Measurements from ENCODE around the gene MCTP2. TPM values are rescaled to one million over a fixed set of nuclear protein-coding genes. Genes with fewer than 3 reads are reported as not detected.

Gene MCTP2
- total RNA-seq, 1 experiment from 2014 or later: 7.4 TPM

DNA sequence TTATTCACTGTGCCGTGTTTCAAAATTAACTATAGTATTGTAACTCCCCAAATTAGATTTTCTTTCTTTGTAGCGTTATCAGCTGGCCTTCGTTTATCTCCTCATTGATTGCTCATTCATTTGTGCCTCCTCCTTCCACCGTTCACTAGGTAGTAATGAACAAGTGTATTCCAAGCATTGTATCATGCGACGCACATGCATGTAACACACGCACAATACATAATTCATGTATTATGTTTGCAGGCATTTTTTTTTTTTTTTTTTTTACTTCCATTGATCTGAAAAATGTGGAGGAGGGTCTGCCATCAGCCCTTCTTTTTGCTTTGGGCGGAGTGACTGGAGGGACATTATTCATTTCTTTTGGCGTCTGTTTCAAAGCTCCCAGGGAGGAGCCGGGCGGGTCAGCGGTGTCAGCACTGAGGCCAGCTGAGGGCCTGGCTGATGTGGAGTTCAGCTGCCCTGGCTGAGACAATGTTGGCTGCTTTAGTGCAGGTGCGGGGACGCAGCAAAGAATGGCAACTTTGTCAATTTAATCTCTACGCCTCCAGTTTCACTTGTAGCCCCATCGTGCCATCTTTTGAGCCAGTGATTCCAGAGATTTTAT is 107.0 kb downstream of the MCTP2 start (continued):
- TF ChIP-seq ZBTB43 (CRISPR knock-in tag; IDR thresholded peaks at IDR 0.05): no peak
- TF ChIP-seq, protein P1, sequence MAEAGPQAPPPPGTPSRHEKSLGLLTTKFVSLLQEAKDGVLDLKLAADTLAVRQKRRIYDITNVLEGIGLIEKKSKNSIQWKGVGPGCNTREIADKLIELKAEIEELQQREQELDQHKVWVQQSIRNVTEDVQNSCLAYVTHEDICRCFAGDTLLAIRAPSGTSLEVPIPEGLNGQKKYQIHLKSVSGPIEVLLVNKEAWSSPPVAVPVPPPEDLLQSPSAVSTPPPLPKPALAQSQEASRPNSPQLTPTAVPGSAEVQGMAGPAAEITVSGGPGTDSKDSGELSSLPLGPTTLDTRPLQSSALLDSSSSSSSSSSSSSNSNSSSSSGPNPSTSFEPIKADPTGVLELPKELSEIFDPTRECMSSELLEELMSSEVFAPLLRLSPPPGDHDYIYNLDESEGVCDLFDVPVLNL (CRISPR knock-in tag; IDR thresholded peaks at IDR 0.05; ENCODE audit: borderline replicate concordance, low read depth): no peak

- ATAC-seq (no peak), DNase-seq (ENCODE audit: low spot score) (no peak)
- POLR2A ChIA-PET: no interaction called here
- Mint-ChIP-seq H3K9me3 (peaks cover 11% of the 10 kb centered on the region), H3K4me3 (no peak overlapping the region), H3K27me3 (ENCODE audit: low read depth) (no peaks in the 10 kb centered on the region), H3K36me3 (peaks cover 14% of the 10 kb centered on the region), H3K27ac (no peak overlapping the region), H3K4me1 (no peaks in the 10 kb centered on the region)
- CTCF ChIA-PET: no interaction called here
- no peak for TF ChIP-seq RELA (CRISPR knock-in tag; IDR thresholded peaks at IDR 0.05; ENCODE audit: borderline replicate concordance)
- TF ChIP-seq, protein P2, sequence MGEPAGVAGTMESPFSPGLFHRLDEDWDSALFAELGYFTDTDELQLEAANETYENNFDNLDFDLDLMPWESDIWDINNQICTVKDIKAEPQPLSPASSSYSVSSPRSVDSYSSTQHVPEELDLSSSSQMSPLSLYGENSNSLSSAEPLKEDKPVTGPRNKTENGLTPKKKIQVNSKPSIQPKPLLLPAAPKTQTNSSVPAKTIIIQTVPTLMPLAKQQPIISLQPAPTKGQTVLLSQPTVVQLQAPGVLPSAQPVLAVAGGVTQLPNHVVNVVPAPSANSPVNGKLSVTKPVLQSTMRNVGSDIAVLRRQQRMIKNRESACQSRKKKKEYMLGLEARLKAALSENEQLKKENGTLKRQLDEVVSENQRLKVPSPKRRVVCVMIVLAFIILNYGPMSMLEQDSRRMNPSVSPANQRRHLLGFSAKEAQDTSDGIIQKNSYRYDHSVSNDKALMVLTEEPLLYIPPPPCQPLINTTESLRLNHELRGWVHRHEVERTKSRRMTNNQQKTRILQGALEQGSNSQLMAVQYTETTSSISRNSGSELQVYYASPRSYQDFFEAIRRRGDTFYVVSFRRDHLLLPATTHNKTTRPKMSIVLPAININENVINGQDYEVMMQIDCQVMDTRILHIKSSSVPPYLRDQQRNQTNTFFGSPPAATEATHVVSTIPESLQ (CRISPR knock-in tag; IDR thresholded peaks at IDR 0.05): no peak
- TF ChIP-seq FOXP1 (CRISPR knock-in tag; IDR thresholded peaks at IDR 0.05; ENCODE audit: borderline replicate concordance): no peak
- TF ChIP-seq, protein P3, sequence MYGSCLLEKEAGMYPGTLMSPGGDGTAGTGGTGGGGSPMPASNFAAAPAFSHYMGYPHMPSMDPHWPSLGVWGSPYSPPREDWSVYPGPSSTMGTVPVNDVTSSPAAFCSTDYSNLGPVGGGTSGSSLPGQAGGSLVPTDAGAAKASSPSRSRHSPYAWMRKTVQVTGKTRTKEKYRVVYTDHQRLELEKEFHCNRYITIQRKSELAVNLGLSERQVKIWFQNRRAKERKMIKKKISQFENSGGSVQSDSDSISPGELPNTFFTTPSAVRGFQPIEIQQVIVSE (CRISPR knock-in tag; IDR thresholded peaks at IDR 0.05; ENCODE audit: borderline replicate concordance): no peak
These were observed 114.9 kb downstream of the MCTP2 start for GRCh38 chr15:94346282-94346681.

GRCh38 chr15:94348084-94348483 is 116.7 kb downstream of the MCTP2 start:
- CTCF ChIA-PET: no interaction called here
- H3K4me1 Mint-ChIP-seq: peaks cover 10% of the 10 kb centered on the region

More at GRCh38 chr15:94348084-94348483, 116.7 kb downstream of the MCTP2 start:
- POLR2A ChIA-PET: no interaction called here
- TF ChIP-seq, protein P4, sequence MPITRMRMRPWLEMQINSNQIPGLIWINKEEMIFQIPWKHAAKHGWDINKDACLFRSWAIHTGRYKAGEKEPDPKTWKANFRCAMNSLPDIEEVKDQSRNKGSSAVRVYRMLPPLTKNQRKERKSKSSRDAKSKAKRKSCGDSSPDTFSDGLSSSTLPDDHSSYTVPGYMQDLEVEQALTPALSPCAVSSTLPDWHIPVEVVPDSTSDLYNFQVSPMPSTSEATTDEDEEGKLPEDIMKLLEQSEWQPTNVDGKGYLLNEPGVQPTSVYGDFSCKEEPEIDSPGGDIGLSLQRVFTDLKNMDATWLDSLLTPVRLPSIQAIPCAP (CRISPR knock-in tag; IDR thresholded peaks at IDR 0.05): no peak
- TF ChIP-seq, protein P5, sequence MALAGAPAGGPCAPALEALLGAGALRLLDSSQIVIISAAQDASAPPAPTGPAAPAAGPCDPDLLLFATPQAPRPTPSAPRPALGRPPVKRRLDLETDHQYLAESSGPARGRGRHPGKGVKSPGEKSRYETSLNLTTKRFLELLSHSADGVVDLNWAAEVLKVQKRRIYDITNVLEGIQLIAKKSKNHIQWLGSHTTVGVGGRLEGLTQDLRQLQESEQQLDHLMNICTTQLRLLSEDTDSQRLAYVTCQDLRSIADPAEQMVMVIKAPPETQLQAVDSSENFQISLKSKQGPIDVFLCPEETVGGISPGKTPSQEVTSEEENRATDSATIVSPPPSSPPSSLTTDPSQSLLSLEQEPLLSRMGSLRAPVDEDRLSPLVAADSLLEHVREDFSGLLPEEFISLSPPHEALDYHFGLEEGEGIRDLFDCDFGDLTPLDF (CRISPR knock-in tag; IDR thresholded peaks at IDR 0.05): no peak
- TF ChIP-seq TEAD4 (CRISPR knock-in tag; IDR thresholded peaks at IDR 0.05) (no peak), GRHL2 (CRISPR knock-in tag; IDR thresholded peaks at IDR 0.05; ENCODE audit: insufficient replicate concordance, severe bottlenecking) (no peak), JAZF1 (CRISPR knock-in tag; IDR thresholded peaks at IDR 0.05) (no peak), ZNF425 (CRISPR knock-in tag; conservative IDR thresholded peaks at IDR 0.05) (no peak)
- Mint-ChIP-seq H3K27ac (no peak overlapping the region), H3K36me3 (peaks cover 14% of the 10 kb centered on the region), H3K27me3 (ENCODE audit: low read depth) (no peaks in the 10 kb centered on the region), H3K4me3 (no peak overlapping the region), H3K9me3 (peaks cover 11% of the 10 kb centered on the region)
- DNase-seq (ENCODE audit: low spot score) (no peak), ATAC-seq (no peak)

All from WTC11 (cell line).